Natural killer cell treated with Interleukin-12 subunit alpha and Interleukin-12 subunit beta and Interleukin-15 and Interleukin-18, amount 100 ng/mL, for 72 hours (primary cell): ENCODE data around the gene RMI2. TPM values are rescaled to one million over a fixed set of nuclear protein-coding genes. Genes with fewer than 3 reads are reported as not detected.
A peak's percentile ranks its signal among the peaks of the same experiment; 100 is the strongest.
"Not testable (repeated sequence)": the region's sequence is repeated elsewhere in the genome, so short reads cannot be mapped to it uniquely, and the experiment has no call there.

Source experiments
- ATAC-seq, 2 donors: fragments of 150-1000 bp; cut with Tn5 transposase in 1 of 2; sonication (Bioruptor Pico), chemical (Tn5 transposase) in 1 of 2; 2 replicates each; pipeline ENCODE4 v1.10.0; 2021
- DNase-seq: peaks from one replicate; pipeline ENCODE4 v3.0.0; 2022; ENCODE audit warnings: low spot score
- H3K27ac Mint-ChIP-seq, 2 donors: 1 replicate in 1 of 2; 2 replicates in 1 of 2; pipeline ENCODE4 v1.8.0; 2022; ENCODE audit warnings: mixed read lengths in 2 of 2, mild to moderate bottlenecking in 1 of 2, moderate library complexity in 1 of 2
- H3K27me3 Mint-ChIP-seq, 2 donors: 1 replicate in 1 of 2; 2 replicates in 1 of 2; pipeline ENCODE4 v1.8.0; 2022; ENCODE audit warnings: mixed read lengths in 2 of 2
- H3K36me3 Mint-ChIP-seq: one replicate; pipeline ENCODE4 v1.8.0; 2022; ENCODE audit warnings: mixed read lengths
- H3K4me1 Mint-ChIP-seq, 2 donors: 1 replicate in 1 of 2; 2 replicates in 1 of 2; pipeline ENCODE4 v1.8.0; 2022; ENCODE audit warnings: low read depth in 2 of 2, mixed read lengths in 2 of 2, mild to moderate bottlenecking in 1 of 2
- H3K4me3 Mint-ChIP-seq: one replicate; pipeline ENCODE4 v1.8.0; 2022; ENCODE audit warnings: mixed read lengths
- H3K9me3 Mint-ChIP-seq: 2 replicates; pipeline ENCODE4 v1.8.0; 2022; ENCODE audit warnings: mixed read lengths
- total RNA-seq, 2 donors: library from RNA; stranded (reverse); gene quantifications; one replicate each; pipeline ENCODE4 v1.2.3, GENCODE V29; 2022

Gene RMI2
- total RNA-seq = 10 to 100 TPM; 11.6 to 15.2 TPM

- ATAC-seq (peak; percentile 100), DNase-seq (peak; percentile 99)
- H3K27ac Mint-ChIP-seq = peak within 1 kb of the TSS; percentile 73 to 90
- H3K36me3 Mint-ChIP-seq = no peaks in the 10 kb centered on the region
- peak within 1 kb of the TSS; percentile 92 for H3K4me3 Mint-ChIP-seq
- no peaks in the 10 kb centered on the region for H3K9me3 Mint-ChIP-seq
- peaks cover 29 to 37% of the 10 kb centered on the region in 2 donors for H3K4me1 Mint-ChIP-seq
- H3K27me3 Mint-ChIP-seq = peaks cover 0 to 17% of the 10 kb centered on the region in 2 donors
Measured at GRCh38 chr16:11345040-11345862, at the start of gene RMI2. Gene RMI2, plus strand, starts transcription at chr16:11345459. Its CDS starts 13 bp downstream, at chr16:11345472.

DNA sequence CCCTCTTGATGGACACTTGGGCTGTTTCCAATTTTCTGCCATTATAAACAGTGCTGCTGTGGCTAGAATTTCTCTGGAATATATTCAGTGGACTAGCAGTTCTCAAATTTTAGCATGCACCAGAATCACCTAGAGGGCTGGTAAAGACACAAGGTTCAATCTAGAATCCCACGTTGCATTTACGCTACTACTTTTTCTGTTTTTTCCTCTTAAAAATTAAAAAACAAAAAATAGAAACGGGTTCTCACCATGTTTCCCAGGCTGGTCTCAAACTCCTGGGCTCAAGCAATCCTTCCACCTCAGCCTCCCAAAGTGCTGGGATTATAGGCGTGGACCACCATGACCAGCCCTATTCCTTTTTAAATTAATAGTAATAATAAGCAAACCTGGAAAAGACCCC is 49.6 kb upstream of the RMI2 start:
- Mint-ChIP-seq H3K4me1 (peaks cover 17 to 26% of the 10 kb centered on the region in 2 donors), H3K36me3 (no peaks in the 10 kb centered on the region), H3K27me3 (peaks cover 33 to 44% of the 10 kb centered on the region in 2 donors), H3K4me3 (no peak overlapping the region), H3K9me3 (no peaks in the 10 kb centered on the region), H3K27ac (peak overlapping the region in 1 of 2 donors; percentile 31)
- no peak for ATAC-seq
- no peak for DNase-seq

DNA sequence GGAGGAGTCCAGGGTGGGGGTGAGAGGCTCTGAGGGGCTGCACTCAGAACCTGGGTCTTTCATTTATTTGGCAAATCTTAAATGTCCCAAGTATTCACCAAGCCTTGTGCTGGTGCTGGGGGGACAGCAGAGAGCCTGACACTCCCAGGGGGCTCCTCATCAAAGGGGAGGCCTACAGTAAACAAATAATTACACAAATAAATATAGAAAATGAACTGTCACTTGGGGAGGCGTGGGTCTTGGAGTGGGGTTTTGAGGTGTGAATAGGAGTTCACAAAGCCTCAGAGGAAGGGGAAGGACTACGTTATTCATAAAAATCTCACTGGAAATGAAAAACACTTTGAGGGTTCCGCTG is 48.9 kb upstream of the RMI2 start:
- H3K9me3 Mint-ChIP-seq = no peaks in the 10 kb centered on the region
- peaks cover 17 to 26% of the 10 kb centered on the region in 2 donors for H3K4me1 Mint-ChIP-seq
- H3K27me3 Mint-ChIP-seq = peaks cover 31 to 38% of the 10 kb centered on the region in 2 donors
- ATAC-seq (no peak), DNase-seq (no peak)
- no peak overlapping the region for H3K4me3 Mint-ChIP-seq
- H3K36me3 Mint-ChIP-seq = no peaks in the 10 kb centered on the region
- no peak overlapping the region for H3K27ac Mint-ChIP-seq

DNA sequence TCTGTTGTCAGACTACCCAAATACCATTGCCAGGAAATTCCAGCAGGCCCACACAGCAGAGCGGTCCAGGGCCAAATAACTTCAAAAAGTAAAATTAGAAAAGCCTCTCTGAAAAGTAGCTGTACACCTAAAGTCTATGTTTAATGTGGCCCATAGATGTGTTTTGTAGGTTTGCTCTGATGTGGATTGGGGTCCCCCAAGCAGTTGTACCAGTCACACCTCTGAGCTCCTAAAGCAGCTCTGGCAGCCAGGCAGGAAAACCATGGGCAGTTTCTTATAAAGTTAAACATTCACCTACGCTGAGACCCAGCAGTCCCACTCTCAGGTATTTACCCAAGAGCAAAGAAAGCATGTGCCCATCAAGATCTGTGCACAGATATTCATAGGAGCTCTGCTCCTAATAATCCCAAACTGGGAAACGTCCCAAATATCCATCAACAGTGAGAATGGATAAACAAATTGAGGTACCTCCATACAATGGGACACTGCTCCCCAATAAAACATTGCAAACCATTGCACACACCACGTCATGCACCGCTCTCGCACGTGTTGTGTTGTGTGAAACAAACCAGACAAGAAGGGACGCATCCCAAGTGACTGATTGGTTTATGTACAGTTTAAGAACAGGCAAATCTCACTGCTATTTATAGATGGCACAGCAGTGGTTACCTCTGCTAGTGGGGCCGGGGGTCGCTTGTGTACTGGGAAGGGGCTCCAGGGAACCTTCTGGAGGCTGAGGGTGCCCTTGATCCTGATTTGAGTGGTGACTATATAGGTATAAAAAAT is 48.4 kb upstream of the RMI2 start:
- DNase-seq (no peak), ATAC-seq (peak; percentile 28 to 34)
- no peaks in the 10 kb centered on the region for H3K9me3 Mint-ChIP-seq
- peak overlapping the region; percentile 16 to 39 for H3K27ac Mint-ChIP-seq
- peaks cover 17 to 28% of the 10 kb centered on the region in 2 donors for H3K4me1 Mint-ChIP-seq
- no peaks in the 10 kb centered on the region for H3K36me3 Mint-ChIP-seq
- H3K4me3 Mint-ChIP-seq = peak overlapping the region; percentile 51
- peaks cover 30 to 33% of the 10 kb centered on the region in 2 donors for H3K27me3 Mint-ChIP-seq

- Mint-ChIP-seq H3K27ac (peak overlapping the region; percentile 16 to 39), H3K4me1 (peaks cover 17 to 28% of the 10 kb centered on the region in 2 donors), H3K27me3 (peaks cover 28 to 30% of the 10 kb centered on the region in 2 donors), H3K9me3 (no peaks in the 10 kb centered on the region), H3K4me3 (peak overlapping the region; percentile 51), H3K36me3 (no peaks in the 10 kb centered on the region)
- ATAC-seq (peak; percentile 87 to 91), DNase-seq (peak; percentile 86)
Measured at GRCh38 chr16:11297492-11298142, 47.6 kb upstream of the RMI2 start.

DNA sequence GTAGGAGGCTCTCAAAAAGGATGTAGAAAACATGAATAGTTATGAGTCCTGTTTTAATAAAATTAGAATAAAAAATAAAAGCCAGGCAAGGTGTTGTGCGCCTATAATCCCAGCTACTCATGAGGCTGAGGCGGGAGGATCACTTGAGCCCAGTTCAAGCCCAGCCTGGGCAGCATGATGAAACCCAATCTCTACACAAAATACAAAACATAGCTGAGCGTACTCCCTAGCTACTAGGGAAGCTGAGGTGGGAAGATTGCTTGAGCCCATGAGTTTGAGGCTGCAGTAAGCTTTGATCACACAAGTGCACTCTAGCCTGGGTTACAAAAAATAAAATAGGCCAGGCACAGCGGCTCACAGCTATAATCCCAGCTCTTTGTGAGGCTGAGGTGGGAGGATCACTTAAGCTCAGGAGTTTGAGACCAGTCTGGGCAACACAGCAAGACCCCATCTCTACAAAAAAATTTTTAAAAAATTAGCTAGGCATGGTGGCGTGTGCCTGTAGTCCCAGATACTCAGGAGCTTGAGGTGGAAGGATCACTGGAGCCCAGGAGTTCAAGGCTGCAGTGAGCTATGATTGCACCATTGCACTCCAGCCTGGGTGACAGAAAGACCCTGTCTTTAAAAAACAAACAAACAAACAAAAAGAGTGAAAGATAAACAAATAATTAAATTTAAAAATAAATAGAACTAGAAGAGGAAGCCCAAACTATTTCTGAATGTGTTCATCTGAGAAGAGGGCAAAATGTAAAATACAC is 46.9 kb upstream of the RMI2 start:
- H3K4me3 Mint-ChIP-seq = peak overlapping the region; percentile 51
- H3K9me3 Mint-ChIP-seq = no peaks in the 10 kb centered on the region
- ATAC-seq = no peak
- DNase-seq = no peak
- peaks cover 23 to 25% of the 10 kb centered on the region in 2 donors for H3K27me3 Mint-ChIP-seq
- peaks cover 17 to 23% of the 10 kb centered on the region in 2 donors for H3K4me1 Mint-ChIP-seq
- H3K27ac Mint-ChIP-seq = no peak overlapping the region
- no peaks in the 10 kb centered on the region for H3K36me3 Mint-ChIP-seq

GRCh38 chr16:11298950-11299547 is 46.2 kb upstream of the RMI2 start:
- not testable (repeated sequence) for H3K27ac Mint-ChIP-seq, H3K4me3 Mint-ChIP-seq, ATAC-seq, H3K9me3 Mint-ChIP-seq, H3K36me3 Mint-ChIP-seq, DNase-seq
- H3K4me1 Mint-ChIP-seq = peaks cover 17% of the 10 kb centered on the region in 2 donors
- H3K27me3 Mint-ChIP-seq = peaks cover 20 to 21% of the 10 kb centered on the region in 2 donors

DNA sequence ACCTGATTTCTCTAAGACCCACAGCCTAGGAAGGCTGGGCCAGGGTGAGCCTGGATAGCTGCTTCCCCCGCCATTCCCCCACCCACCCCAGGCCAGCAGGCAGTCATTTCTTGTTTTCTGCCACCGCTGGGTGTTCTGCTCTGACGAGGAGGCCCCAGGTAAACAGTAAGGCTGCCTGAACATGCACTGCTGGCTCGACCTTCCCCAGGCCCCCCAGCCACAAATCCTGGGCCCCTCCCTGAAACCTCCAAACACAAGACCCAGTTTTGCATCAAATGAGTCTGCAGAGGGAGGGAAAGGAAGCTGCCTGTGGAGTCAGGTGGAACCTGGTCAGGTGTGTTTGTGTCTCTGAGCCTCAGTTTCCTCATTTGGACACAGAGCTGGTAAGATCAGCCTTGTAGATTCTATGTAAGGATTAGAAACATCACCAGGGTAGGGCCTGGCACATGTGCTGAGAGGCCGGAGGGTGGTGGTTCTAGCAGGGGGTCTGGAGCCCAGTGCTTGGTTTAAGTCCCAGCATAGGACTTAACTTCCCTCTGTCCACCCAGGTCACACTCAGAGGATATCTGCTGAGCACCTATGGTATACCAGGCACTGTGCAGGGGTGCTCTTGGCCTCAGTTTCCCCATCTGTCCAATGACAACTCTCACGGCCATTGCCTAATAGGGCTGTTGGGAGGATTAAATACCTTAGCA is 45.2 kb upstream of the RMI2 start:
- no peak for DNase-seq
- peaks cover 17% of the 10 kb centered on the region in 2 donors for H3K4me1 Mint-ChIP-seq
- H3K36me3 Mint-ChIP-seq = no peaks in the 10 kb centered on the region
- peaks cover 21 to 23% of the 10 kb centered on the region in 2 donors for H3K27me3 Mint-ChIP-seq
- ATAC-seq = no peak
- no peak overlapping the region for H3K27ac Mint-ChIP-seq
- no peaks in the 10 kb centered on the region for H3K9me3 Mint-ChIP-seq
- no peak overlapping the region for H3K4me3 Mint-ChIP-seq

- Mint-ChIP-seq H3K36me3 (no peaks in the 10 kb centered on the region), H3K4me1 (peaks cover 17% of the 10 kb centered on the region in 2 donors), H3K4me3 (no peak overlapping the region), H3K9me3 (no peaks in the 10 kb centered on the region), H3K27me3 (peaks cover 18 to 19% of the 10 kb centered on the region in 2 donors), H3K27ac (no peak overlapping the region)
- ATAC-seq (no peak), DNase-seq (no peak)
Measured at GRCh38 chr16:11300560-11300892, 44.7 kb upstream of the RMI2 start.

GRCh38 chr16:11301645-11302501 is 43.4 kb upstream of the RMI2 start:
- H3K4me1 Mint-ChIP-seq = peaks cover 16 to 18% of the 10 kb centered on the region in 2 donors
- ATAC-seq = no peak
- H3K27me3 Mint-ChIP-seq = peaks cover 18 to 20% of the 10 kb centered on the region in 2 donors
- peak overlapping the region in 1 of 2 donors; percentile 21 for H3K27ac Mint-ChIP-seq
- no peaks in the 10 kb centered on the region for H3K36me3 Mint-ChIP-seq
- no peaks in the 10 kb centered on the region for H3K9me3 Mint-ChIP-seq
- H3K4me3 Mint-ChIP-seq = no peak overlapping the region
- no peak for DNase-seq

DNA sequence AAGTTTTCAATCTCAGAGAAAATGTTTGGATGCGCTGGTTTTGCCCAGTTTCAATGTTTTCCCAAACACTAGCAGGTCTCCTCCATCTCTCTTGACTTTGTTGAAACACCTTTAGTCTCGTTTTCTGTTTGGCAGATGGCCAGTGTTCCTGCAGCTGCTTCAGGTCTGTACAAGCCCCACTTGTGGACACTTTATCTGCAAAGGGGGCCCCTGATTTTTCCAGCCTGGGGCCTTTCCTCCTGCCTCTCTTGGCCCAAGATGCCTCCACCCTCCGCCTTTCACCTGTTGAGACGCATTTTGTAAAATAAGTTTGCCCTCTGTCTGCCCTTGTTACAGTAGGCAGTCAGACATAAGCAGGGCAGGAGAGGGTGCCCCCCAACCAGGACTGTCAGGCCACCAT is 42.3 kb upstream of the RMI2 start:
- Mint-ChIP-seq H3K27ac (no peak overlapping the region), H3K36me3 (no peaks in the 10 kb centered on the region)
- DNase-seq = no peak

More for the DNA sequence above, 42.3 kb upstream of the RMI2 start:
- no peak for ATAC-seq
- Mint-ChIP-seq H3K4me1 (peaks cover 12 to 15% of the 10 kb centered on the region in 2 donors), H3K4me3 (no peak overlapping the region), H3K9me3 (no peaks in the 10 kb centered on the region), H3K27me3 (peaks cover 22 to 24% of the 10 kb centered on the region in 2 donors)
